K562 treated with DMSO at 1 percent for 24 hours (cell line): ENCODE results near the gene TSLP. TPM values are rescaled to one million over a fixed set of nuclear protein-coding genes. Genes with fewer than 3 reads are reported as not detected.

ENCODE experiments used
- total RNA-seq: library from RNA; unstranded; fragments of 300-600 nt; gene quantifications from 2 replicates; pipeline ENCODE4 v1.2.3, GENCODE V29; 2022; ENCODE audit warnings: low read depth; ENCODE audit not compliant: insufficient read depth

Gene TSLP
- total RNA-seq: 1.3 and 1.9 TPM in 2 replicates

GRCh38 chr5:111071413-111071812 lies at the start of gene TSLP:
TSS of gene TSLP (plus strand) at chr5:111071713. CDS start at chr5:111071891, 178 bp downstream.

GRCh38 chr5:111092062-111092853 lies 20.7 kb downstream of the TSLP start, which contains the start of gene WDR36:
TSS of gene WDR36 (plus strand) at chr5:111092348. CDS start at chr5:111092457, 109 bp downstream.

Other genes starting within 250 kb of the TSLP start
- gene WDR36, start 20.6 kb downstream of the TSLP start, total RNA-seq: 6.7 and 7.8 TPM in 2 replicates
- 0.02 TPM in 1 of 2 replicates, not detected in the other for gene CAMK4, start 152.7 kb downstream of the TSLP start, total RNA-seq